ENCODE measurements around the gene HECW1. TPM values are rescaled to one million over a fixed set of nuclear protein-coding genes. Genes with fewer than 3 reads are reported as not detected.
"Not testable (repeated sequence)": the region's sequence is repeated elsewhere in the genome, so short reads cannot be mapped to it uniquely, and the experiment has no call there.

Gene HECW1
- total RNA-seq, 2 experiments from 2014 or later = not detected

DNA sequence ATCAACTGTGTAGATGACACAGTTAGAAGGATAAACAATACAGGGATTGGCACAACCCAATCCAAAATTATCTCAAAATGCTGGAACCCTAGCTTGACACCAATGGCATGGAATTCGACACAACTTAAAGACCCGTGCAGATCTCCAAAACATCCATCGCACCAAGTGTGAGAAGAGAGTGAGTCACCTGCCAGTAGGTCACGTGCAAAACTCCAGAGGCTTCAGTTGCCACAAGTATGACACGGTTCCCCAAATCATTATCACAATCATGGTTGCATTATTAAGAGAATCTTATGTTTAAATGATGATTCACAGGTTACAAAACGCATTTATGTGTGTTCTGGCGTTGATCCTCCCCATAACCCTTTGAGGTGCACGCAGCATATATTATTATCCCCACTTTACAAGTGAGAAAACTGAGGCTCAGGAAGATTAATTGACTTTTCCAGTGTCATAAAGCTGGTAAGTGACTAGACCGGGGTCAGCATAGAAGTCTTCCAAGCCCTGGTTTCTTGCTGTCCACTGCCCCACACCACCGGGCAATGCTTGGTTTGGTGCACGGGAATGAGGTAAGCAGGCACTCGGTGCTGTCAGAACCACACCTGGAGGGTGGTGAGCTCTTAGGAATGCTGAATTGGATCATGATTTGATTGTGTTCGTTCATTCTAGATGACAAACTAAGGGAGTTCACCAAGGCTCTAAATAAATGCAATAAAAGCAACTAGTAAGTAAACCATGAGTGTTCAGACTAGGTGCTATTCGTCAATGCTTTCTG is 446.9 kb downstream of the HECW1 start:
- ATAC-seq = no peak
- ChIA-PET CTCF (interaction anchor here (1.2 kb wide), 1 partner anchor 23 kb away, joined by 6 read pairs; the partner anchor contains the start of gene STK17A), POLR2A (no interaction called here)
- no peak overlapping the region for H3K27ac Mint-ChIP-seq
- H3K9me3 Mint-ChIP-seq (ENCODE audit: insufficient read depth) = no peaks in the 10 kb centered on the region
- H3K4me3 Mint-ChIP-seq = no peak overlapping the region
- peaks cover 27% of the 10 kb centered on the region for H3K27me3 Mint-ChIP-seq (ENCODE audit: low read depth)
- peaks cover 14% of the 10 kb centered on the region for H3K4me1 Mint-ChIP-seq (ENCODE audit: low read depth)
- no peaks in the 10 kb centered on the region for H3K36me3 Mint-ChIP-seq (ENCODE audit: low read depth)
- no peak for DNase-seq

DNA sequence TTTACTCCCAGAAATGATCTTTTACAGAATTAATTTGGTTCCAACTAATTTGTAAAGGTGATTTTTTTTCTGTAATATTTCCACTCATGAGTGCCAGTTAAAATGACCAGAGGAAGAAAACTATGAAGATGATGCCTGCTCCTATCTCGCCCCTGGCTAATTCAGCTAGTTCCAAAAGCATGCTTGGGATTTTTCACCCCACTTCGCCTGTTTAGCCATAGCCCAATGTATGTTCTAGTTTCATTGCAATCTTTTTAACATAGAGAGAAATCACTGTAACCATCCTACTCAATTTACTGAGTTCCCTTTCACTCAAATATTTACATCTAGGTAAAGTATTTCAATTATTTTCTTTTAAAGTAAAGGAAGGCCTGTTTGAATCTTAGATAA is 447.5 kb downstream of the HECW1 start:
- POLR2A ChIA-PET = no interaction called here
- H3K9me3 Mint-ChIP-seq (ENCODE audit: insufficient read depth) = no peaks in the 10 kb centered on the region
- no peak overlapping the region for H3K4me3 Mint-ChIP-seq
- no peak for DNase-seq
- H3K27me3 Mint-ChIP-seq (ENCODE audit: low read depth) = peaks cover 29% of the 10 kb centered on the region
- no peaks in the 10 kb centered on the region for H3K36me3 Mint-ChIP-seq (ENCODE audit: low read depth)
- CTCF ChIA-PET = no interaction called here
- ATAC-seq = no peak
- H3K4me1 Mint-ChIP-seq (ENCODE audit: low read depth) = peaks cover 8% of the 10 kb centered on the region
- H3K27ac Mint-ChIP-seq = no peak overlapping the region

DNA sequence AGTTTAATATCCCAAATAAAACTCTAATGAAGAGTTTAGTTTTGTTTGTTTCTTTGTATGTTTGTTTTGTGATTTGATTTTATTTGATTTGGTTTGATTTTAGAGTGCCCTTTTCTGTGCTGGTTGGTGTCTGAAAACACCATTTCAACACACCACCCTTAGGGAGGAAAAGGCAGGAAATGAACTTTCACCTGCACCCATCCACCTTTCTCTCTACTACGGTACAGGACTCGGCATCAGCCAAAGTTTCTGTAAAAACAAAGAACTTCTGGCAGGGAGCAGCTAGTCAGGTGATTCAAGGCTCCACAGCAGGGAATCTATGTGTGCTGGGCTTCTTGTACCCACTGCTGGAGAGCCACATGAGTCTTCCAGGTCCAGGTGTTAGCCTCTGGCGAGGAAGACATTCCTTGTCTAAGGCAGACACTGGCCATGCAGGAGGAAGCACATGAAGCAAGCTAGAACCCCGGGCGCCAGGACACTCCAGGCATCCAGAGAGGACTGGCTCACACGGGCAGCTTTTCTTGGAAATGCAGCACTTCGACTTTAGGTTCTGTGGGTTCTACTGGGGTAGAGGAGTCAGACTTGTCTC is 448.4 kb downstream of the HECW1 start:
- H3K27me3 Mint-ChIP-seq (ENCODE audit: low read depth) = peaks cover 27% of the 10 kb centered on the region
- no peaks in the 10 kb centered on the region for H3K9me3 Mint-ChIP-seq (ENCODE audit: insufficient read depth)
- H3K4me1 Mint-ChIP-seq (ENCODE audit: low read depth) = peaks cover 6% of the 10 kb centered on the region
- POLR2A ChIA-PET = no interaction called here
- no peaks in the 10 kb centered on the region for H3K36me3 Mint-ChIP-seq (ENCODE audit: low read depth)
- H3K4me3 Mint-ChIP-seq = no peak overlapping the region
- CTCF ChIA-PET = interaction anchor here (0.6 kb wide), 1 partner anchor 21 kb away, joined by 3 read pairs; no protein-coding TSS in a partner anchor
- DNase-seq (no peak), ATAC-seq (no peak)
- H3K27ac Mint-ChIP-seq = no peak overlapping the region

DNA sequence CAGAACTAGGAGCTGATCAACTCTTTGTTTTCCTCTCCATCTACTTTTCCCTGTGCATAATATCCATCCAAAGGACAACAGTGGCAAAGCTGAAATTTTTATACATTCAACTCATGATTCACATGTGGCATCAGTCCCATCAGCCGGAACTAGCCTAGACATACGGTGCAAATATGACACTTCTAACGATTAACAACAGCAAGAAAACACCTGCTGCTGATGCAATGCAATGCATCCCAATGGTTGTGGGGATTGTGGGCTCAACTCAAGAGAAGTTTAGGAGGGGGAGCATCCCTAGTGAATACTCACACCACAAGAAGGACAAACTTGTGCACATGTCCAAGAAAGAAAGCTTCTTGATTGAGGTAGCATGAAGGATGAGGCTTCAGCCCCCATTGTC is 449.9 kb downstream of the HECW1 start:
- H3K4me1 Mint-ChIP-seq (ENCODE audit: low read depth) = no peaks in the 10 kb centered on the region
- peaks cover 23% of the 10 kb centered on the region for H3K27me3 Mint-ChIP-seq (ENCODE audit: low read depth)
- no peak for ATAC-seq
- ChIA-PET POLR2A (no interaction called here), CTCF (interaction anchor here (1.0 to 1.5 kb wide), 2 partner anchors 20 to 271 kb away, joined by 3 to 8 read pairs; partner anchors contain the start of gene STK17A)
- no peaks in the 10 kb centered on the region for H3K9me3 Mint-ChIP-seq (ENCODE audit: insufficient read depth)
- H3K36me3 Mint-ChIP-seq (ENCODE audit: low read depth) = no peaks in the 10 kb centered on the region
- DNase-seq = no peak
- H3K4me3 Mint-ChIP-seq = no peak overlapping the region
- H3K27ac Mint-ChIP-seq = no peak overlapping the region

DNA sequence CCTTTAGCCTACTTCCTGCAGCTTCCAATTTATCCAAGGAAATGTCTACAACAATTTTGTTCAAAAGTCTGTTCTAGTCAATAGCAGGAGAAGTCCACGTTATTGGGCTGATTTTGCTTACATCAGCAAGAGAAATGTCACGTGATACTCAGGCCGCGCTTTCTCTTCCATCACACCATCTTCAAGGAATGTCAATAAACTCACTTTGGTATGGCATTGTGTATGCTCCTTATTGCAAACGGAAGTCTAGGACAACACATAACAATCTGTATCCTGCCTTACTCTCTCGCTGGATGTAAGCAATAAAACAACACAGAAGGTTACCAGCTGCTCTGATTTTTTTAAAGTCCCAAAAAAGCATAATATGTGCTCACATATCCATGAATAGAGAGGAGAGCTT is 453.3 kb downstream of the HECW1 start:
- Mint-ChIP-seq H3K4me3 (no peak overlapping the region), H3K4me1 (ENCODE audit: low read depth) (peaks cover 9% of the 10 kb centered on the region), H3K9me3 (ENCODE audit: insufficient read depth) (no peaks in the 10 kb centered on the region), H3K36me3 (ENCODE audit: low read depth) (no peaks in the 10 kb centered on the region), H3K27ac (no peak overlapping the region), H3K27me3 (ENCODE audit: low read depth) (peaks cover 20% of the 10 kb centered on the region)
- no peak for DNase-seq
- ChIA-PET POLR2A (no interaction called here), CTCF (interaction anchor here (0.6 to 1.1 kb wide), 3 partner anchors 16 to 273 kb away, joined by 3 to 4 read pairs (median 4); no protein-coding TSS in a partner anchor)
- no peak for ATAC-seq

DNA sequence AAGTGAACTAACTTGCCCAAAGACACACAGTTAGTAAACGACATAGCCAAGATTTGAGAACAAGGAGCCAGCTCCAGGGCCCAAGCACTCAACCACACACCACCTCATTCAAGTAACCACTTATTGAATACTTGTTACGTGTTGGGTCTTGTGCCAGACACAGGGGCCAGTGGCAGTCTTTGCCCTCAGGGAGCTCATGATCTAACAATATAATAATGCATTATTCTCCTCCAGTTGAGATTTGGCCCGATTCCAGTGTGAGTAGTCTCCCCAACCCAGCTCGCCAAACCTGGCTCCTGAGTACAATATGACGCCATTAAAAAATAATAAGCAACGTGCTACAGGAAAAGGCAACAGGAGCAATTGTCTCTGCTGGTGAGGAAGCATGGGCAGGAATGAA is 456.1 kb downstream of the HECW1 start:
- ChIA-PET POLR2A (interaction anchor here (0.8 to 0.9 kb wide), 2 partner anchors 14 to 16 kb away, joined by 3 to 4 read pairs; partner anchors contain the start of gene STK17A), CTCF (interaction anchor here (0.8 to 8.2 kb wide), 3 partner anchors 10 to 132 kb away, joined by 3 to 108 read pairs (median 3); partner anchors contain the start of gene STK17A)
- Mint-ChIP-seq H3K9me3 (ENCODE audit: insufficient read depth) (no peaks in the 10 kb centered on the region), H3K36me3 (ENCODE audit: low read depth) (no peaks in the 10 kb centered on the region), H3K4me3 (no peak overlapping the region), H3K4me1 (ENCODE audit: low read depth) (peaks cover 25% of the 10 kb centered on the region), H3K27ac (no peak overlapping the region), H3K27me3 (ENCODE audit: low read depth) (peaks cover 5% of the 10 kb centered on the region)
- no peak for DNase-seq
- ATAC-seq = no peak

DNA sequence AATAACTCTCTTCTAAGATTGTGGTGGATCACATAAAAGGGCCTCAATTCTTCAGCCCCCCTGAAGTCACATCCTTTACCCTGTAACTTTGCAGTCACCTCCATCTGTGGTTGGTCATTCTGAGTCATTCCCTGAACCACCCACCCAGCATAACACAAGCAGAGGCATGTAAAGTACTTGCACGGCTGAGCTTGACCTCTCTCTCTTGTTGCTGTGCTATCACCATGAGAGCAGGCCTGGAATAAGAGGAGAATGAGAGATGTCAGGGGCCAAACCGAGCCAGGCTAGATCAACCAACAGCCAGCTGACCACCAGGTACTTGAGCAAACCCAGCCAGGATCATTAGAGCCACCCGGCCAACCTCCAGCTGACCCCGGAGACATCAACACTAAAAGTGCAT is 457.0 kb downstream of the HECW1 start:
- no peak for ATAC-seq
- Mint-ChIP-seq H3K27ac (no peak overlapping the region), H3K36me3 (ENCODE audit: low read depth) (no peaks in the 10 kb centered on the region), H3K27me3 (ENCODE audit: low read depth) (peaks cover 3% of the 10 kb centered on the region), H3K4me1 (ENCODE audit: low read depth) (peaks cover 25% of the 10 kb centered on the region), H3K9me3 (ENCODE audit: insufficient read depth) (no peaks in the 10 kb centered on the region), H3K4me3 (no peak overlapping the region)
- CTCF ChIA-PET = interaction anchor here (8.2 kb wide), 1 partner anchor 14 kb away, joined by 108 read pairs; the partner anchor contains the start of gene STK17A
- DNase-seq = no peak
- POLR2A ChIA-PET = no interaction called here

DNA sequence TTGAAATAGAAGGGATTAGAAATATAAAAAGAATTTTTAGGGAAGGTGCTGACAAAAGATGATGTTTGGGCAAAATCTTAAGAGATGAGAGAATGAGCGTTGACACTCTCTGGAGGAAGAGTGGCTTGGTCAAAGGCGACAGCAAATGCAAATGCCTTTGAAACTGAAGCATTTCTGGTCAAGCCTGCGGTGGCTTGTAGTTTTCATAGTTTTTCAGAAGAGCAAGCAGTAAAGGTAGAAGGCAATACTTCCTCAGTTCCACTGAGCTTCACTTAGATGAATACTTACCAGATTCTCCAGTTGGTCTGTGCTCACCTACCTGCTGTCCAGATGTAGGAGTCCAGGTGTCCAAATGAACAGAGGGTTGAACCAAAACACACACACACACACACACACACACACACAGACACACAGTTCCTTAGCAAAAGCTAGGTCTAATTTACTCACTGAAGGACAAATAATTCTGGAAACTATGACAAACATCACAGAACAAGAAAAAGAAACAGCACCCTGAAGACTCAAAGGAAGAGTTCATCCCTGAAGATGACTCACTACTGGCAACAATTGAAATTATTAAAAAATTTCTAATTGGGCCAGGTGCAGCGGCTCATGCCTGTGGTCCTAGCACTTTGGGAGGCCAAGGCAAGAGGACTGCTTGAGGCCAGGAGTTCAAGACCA is 458.4 kb downstream of the HECW1 start:
- CTCF ChIA-PET = interaction anchor here (8.2 kb wide), 1 partner anchor 12 kb away, joined by 108 read pairs; the partner anchor contains the start of gene STK17A
- Mint-ChIP-seq H3K4me3 (no peak overlapping the region), H3K27me3 (ENCODE audit: low read depth) (no peaks in the 10 kb centered on the region), H3K4me1 (ENCODE audit: low read depth) (peaks cover 25% of the 10 kb centered on the region), H3K36me3 (ENCODE audit: low read depth) (no peaks in the 10 kb centered on the region), H3K9me3 (ENCODE audit: insufficient read depth) (no peaks in the 10 kb centered on the region), H3K27ac (peak overlapping the region; percentile 37)
- DNase-seq = no peak
- POLR2A ChIA-PET = interaction anchor here (1.1 to 2.7 kb wide), 2 partner anchors 10 to 12 kb away, joined by 4 to 26 read pairs; partner anchors contain the start of gene STK17A
- ATAC-seq = no peak

DNA sequence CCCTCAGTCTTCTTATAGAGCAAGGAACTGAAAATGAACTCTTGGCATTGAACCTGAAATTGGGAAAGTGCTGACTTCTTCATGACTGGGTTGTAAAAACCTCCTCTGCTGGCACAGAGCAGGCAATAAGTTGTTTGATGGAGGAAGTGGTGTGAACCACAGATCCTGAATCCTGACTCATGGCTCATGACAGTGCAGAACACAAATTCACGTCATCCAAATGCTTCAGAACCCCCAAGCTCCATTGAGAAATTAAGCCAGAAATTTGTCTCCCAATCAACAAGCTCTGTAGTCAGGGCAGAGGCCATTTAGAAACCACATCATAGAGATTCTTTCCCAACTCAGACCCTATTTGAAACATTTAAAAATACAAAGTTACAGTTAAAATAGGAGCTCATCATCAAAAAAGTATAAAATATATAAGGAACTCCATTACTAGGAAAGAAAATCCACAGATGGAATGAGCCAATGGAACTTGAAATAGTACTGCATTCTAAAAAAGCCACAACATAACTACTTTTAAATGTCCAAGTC is 460.1 kb downstream of the HECW1 start:
- peaks cover 30% of the 10 kb centered on the region for H3K4me1 Mint-ChIP-seq (ENCODE audit: low read depth)
- CTCF ChIA-PET = interaction anchor here (1.0 to 8.2 kb wide), 5 partner anchors 10 to 267 kb away, joined by 3 to 108 read pairs (median 4); partner anchors contain the start of gene STK17A

DNA sequence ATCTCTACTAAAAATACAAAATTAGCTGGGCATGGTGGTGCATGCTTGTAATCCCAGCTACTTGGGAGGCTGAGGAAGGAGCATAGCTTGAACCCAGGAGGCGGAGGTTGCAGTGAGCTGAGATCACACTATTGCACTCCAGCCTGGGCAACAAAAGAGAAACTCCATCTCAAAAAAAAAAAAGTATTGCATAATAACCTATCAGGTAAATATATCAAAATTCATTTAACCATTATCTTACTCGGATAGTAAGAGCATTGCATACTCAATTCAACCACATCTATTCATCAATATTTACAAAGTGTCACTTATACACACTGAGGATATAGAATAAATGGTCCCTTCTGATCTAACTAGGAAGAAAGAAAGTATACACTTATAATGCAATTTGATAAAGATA is 461.4 kb downstream of the HECW1 start:
- not testable (repeated sequence) for H3K36me3 Mint-ChIP-seq (ENCODE audit: low read depth); ATAC-seq; DNase-seq; H3K27ac Mint-ChIP-seq; H3K9me3 Mint-ChIP-seq (ENCODE audit: insufficient read depth); H3K4me3 Mint-ChIP-seq; H3K27me3 Mint-ChIP-seq (ENCODE audit: low read depth)
- ChIA-PET POLR2A (interaction anchor here (1.1 to 2.7 kb wide), 2 partner anchors 9 kb away, joined by 3 to 26 read pairs; partner anchors contain the start of gene STK17A), CTCF (interaction anchor here (1.4 to 8.2 kb wide), 4 partner anchors 9 to 264 kb away, joined by 3 to 108 read pairs (median 13); partner anchors contain the start of gene STK17A)
- H3K4me1 Mint-ChIP-seq (ENCODE audit: low read depth) = peaks cover 32% of the 10 kb centered on the region

More for the DNA sequence above, 460.1 kb downstream of the HECW1 start:
- no peaks in the 10 kb centered on the region for H3K27me3 Mint-ChIP-seq (ENCODE audit: low read depth)
- ATAC-seq (peak; percentile 88), DNase-seq (peak; percentile 63)
- H3K27ac Mint-ChIP-seq = no peak overlapping the region
- no peaks in the 10 kb centered on the region for H3K9me3 Mint-ChIP-seq (ENCODE audit: insufficient read depth)
- POLR2A ChIA-PET = interaction anchor here (2.7 kb wide), 1 partner anchor 10 kb away, joined by 26 read pairs; the partner anchor contains the start of gene STK17A
- H3K4me3 Mint-ChIP-seq = no peak overlapping the region
- H3K36me3 Mint-ChIP-seq (ENCODE audit: low read depth) = peaks cover under 1% of the 10 kb centered on the region

DNA sequence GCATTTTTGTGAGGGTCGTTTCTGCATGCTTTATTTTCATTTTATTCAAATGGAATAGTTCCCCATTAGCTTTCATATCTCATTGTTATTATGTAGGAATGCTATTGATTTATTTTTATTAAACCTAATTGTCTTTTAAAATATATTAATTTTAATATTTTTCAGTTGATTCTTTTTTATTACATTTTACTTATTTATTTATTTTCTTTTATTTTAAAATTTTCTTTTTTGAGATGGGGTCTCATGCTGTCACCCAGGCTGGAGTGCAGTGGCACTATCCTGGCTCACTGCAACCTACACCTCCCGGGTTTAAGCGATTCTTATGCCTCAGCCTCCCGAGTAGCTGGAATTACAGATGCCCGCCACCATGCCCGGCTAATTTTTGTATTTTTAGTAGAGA is 463.1 kb downstream of the HECW1 start:
- Mint-ChIP-seq H3K4me1 (ENCODE audit: low read depth) (peaks cover 32% of the 10 kb centered on the region), H3K4me3 (no peak overlapping the region), H3K27me3 (ENCODE audit: low read depth) (no peaks in the 10 kb centered on the region), H3K27ac (no peak overlapping the region), H3K9me3 (ENCODE audit: insufficient read depth) (no peaks in the 10 kb centered on the region), H3K36me3 (ENCODE audit: low read depth) (peaks cover 6% of the 10 kb centered on the region)
- ATAC-seq = no peak
- DNase-seq = no peak
- CTCF ChIA-PET = interaction anchor here (0.7 to 8.2 kb wide), 5 partner anchors 8 to 263 kb away, joined by 3 to 108 read pairs (median 4); partner anchors contain the start of gene STK17A
- POLR2A ChIA-PET = no interaction called here

Measured in activated CD8-positive, alpha-beta T cell treated with anti-CD3 and anti-CD28 coated beads, Interleukin-2, amount 10 ng/mL, durations not matched to agents 7 days and 5 days (primary cell).